ENCODE results near the gene DNAH3. TPM values are rescaled to one million over a fixed set of nuclear protein-coding genes. Genes with fewer than 3 reads are reported as not detected.
"Not testable (repeated sequence)": the region's sequence is repeated elsewhere in the genome, so short reads cannot be mapped to it uniquely, and the experiment has no call there.

DNAH3 gene
- total RNA-seq, 2 experiments from 2014 or later = not detected

DNA sequence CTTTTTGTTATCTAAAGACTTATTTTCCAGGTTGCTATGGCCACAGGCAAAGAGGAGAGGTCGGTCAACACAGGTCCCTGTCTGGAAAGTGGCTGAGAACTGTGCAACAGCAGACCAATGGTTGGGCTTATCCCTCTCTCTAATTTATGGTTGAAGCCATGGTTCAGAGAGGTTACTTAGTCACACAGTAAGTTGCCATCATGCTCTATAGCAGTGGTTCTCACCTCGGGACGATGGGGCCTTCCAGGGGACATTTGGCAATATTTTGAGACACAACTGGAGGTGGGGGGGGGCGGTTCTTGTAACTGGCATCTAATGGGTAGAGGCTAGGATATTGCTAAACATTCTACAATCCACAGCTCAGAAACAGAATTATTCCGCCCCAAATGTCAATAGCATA lies 7.0 kb upstream of the DNAH3 start:
- Mint-ChIP-seq H3K36me3 (ENCODE audit: low read depth) (peaks cover 2% of the 10 kb centered on the region), H3K4me1 (peaks cover 20% of the 10 kb centered on the region), H3K9me3 (ENCODE audit: low read depth) (no peaks in the 10 kb centered on the region), H3K27ac (no peak overlapping the region), H3K4me3 (peak overlapping the region; percentile 88), H3K27me3 (no peaks in the 10 kb centered on the region)
- peak; percentile 13 for DNase-seq
- no peak for ATAC-seq
- intact Hi-C loops (cut with DNase I, micrococcal nuclease) = loop anchor here (1.0 to 10.0 kb wide), 3 partner anchors 121 to 1157 kb away; partner anchors contain the start of gene CRYM (in 1 of the 2)
- POLR2A ChIA-PET = interaction anchor here (0.8 kb wide), 1 partner anchor 394 kb away, joined by 5 read pairs; the partner anchor contains the start of gene ACSM3
- CTCF ChIA-PET = interaction anchor here (0.7 to 1.0 kb wide), 5 partner anchors 11 to 1161 kb away, joined by 3 to 5 read pairs (median 3); no protein-coding TSS in a partner anchor

GRCh38 chr16:21156767-21157467 lies 6.3 kb upstream of the DNAH3 start:
- Mint-ChIP-seq H3K36me3 (ENCODE audit: low read depth) (no peaks in the 10 kb centered on the region), H3K9me3 (ENCODE audit: low read depth) (no peaks in the 10 kb centered on the region), H3K4me3 (no peak overlapping the region), H3K27me3 (no peaks in the 10 kb centered on the region), H3K4me1 (peaks cover 20% of the 10 kb centered on the region), H3K27ac (no peak overlapping the region)
- ATAC-seq = no peak
- ChIA-PET POLR2A (no interaction called here), CTCF (interaction anchor here (0.6 to 1.0 kb wide), 6 partner anchors 11 to 256 kb away, joined by 3 to 5 read pairs (median 3); partner anchors contain the start of gene LYRM1)
- peak; percentile 36 for DNase-seq
- intact Hi-C loops (cut with DNase I, micrococcal nuclease) = loop anchor here (1.0 to 10.0 kb wide), 5 partner anchors 121 to 1158 kb away; partner anchors contain the start of gene CRYM (in 1 of the 2)

DNA sequence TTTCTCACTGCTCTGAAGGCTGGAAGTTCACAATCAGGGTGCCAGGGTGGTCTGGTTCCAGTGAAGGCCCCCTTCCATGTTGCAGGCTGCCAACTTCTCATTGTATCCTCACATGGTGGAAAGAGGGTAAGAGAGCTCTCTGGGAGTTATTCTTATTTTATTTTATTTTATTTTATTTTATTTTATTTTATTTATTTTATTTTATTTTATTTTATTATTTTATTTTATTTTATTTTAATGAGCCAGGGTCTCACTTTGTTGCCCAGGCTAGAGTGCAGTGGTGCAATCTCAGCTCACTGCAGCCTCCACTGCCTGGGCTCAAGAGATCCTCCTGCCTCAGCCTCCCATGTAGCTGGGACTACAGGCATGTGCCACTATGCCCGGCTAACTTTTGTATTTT lies 5.4 kb upstream of the DNAH3 start:
- CTCF ChIA-PET = interaction anchor here (0.5 to 0.9 kb wide), 4 partner anchors 15 to 1337 kb away, joined by 3 read pairs; no protein-coding TSS in a partner anchor
- DNase-seq; H3K9me3 Mint-ChIP-seq (ENCODE audit: low read depth); H3K27ac Mint-ChIP-seq; ATAC-seq; H3K27me3 Mint-ChIP-seq; POLR2A ChIA-PET; H3K36me3 Mint-ChIP-seq (ENCODE audit: low read depth); H3K4me3 Mint-ChIP-seq: not testable (repeated sequence)
- peaks cover 20% of the 10 kb centered on the region for H3K4me1 Mint-ChIP-seq
- intact Hi-C loops (cut with DNase I, micrococcal nuclease) = loop anchor here (1.0 to 10.0 kb wide), 4 partner anchors 144 to 1159 kb away; no protein-coding TSS in a partner anchor

GRCh38 chr16:21153124-21153729 lies 2.6 kb upstream of the DNAH3 start:
- CTCF ChIA-PET = not testable (repeated sequence)

GRCh38 chr16:21152160-21153030 lies 1.7 kb upstream of the DNAH3 start:
- H3K9me3 Mint-ChIP-seq (ENCODE audit: low read depth); POLR2A ChIA-PET; ATAC-seq; DNase-seq; H3K4me1 Mint-ChIP-seq; CTCF ChIA-PET; H3K27ac Mint-ChIP-seq; H3K36me3 Mint-ChIP-seq (ENCODE audit: low read depth); H3K4me3 Mint-ChIP-seq: not testable (repeated sequence)
- intact Hi-C loops (cut with DNase I, micrococcal nuclease) = loop anchor here in 1 of 2 experiments (10.0 kb wide), 1 partner anchor 1162 kb away; no protein-coding TSS in a partner anchor
- peaks cover 12% of the 10 kb centered on the region for H3K27me3 Mint-ChIP-seq

More at GRCh38 chr16:21153124-21153729, 2.6 kb upstream of the DNAH3 start:
- DNase-seq; H3K4me1 Mint-ChIP-seq; H3K4me3 Mint-ChIP-seq; H3K36me3 Mint-ChIP-seq (ENCODE audit: low read depth); H3K27ac Mint-ChIP-seq; H3K9me3 Mint-ChIP-seq (ENCODE audit: low read depth); POLR2A ChIA-PET; ATAC-seq: not testable (repeated sequence)
- intact Hi-C loops (cut with DNase I, micrococcal nuclease) = loop anchor here in 1 of 2 experiments (10.0 kb wide), 1 partner anchor 1162 kb away; no protein-coding TSS in a partner anchor
- H3K27me3 Mint-ChIP-seq = peaks cover 12% of the 10 kb centered on the region

DNA sequence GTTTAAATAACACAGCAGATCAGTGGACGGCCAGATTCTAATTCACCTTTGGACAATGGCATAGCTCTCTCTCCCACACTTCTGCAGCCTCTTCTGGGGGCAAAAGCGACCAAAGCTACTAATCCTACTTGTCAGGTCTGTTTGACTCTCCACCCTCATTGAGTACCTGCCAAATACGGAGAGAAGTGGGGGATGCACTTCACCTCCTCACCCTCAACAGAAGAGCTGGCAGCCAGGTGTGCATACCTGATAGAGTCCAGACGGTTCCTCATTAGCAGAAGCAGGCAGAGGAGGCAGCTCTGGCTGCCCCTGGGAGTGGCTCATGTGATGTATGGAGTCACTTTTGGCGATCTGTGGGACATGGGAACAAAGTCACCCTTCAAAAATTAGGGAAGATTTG lies 4.9 kb downstream of the DNAH3 start:
- Mint-ChIP-seq H3K36me3 (ENCODE audit: low read depth) (no peaks in the 10 kb centered on the region), H3K27ac (no peak overlapping the region), H3K4me1 (no peaks in the 10 kb centered on the region), H3K4me3 (no peak overlapping the region), H3K27me3 (peaks cover 11% of the 10 kb centered on the region), H3K9me3 (ENCODE audit: low read depth) (peaks cover 4% of the 10 kb centered on the region)
- ChIA-PET CTCF (interaction anchor here (0.6 kb wide), 1 partner anchor 1257 kb away, joined by 3 read pairs; no protein-coding TSS in a partner anchor), POLR2A (no interaction called here)
- DNase-seq = no peak
- intact Hi-C loops (cut with DNase I, micrococcal nuclease) = no loop called here
- no peak for ATAC-seq

DNA sequence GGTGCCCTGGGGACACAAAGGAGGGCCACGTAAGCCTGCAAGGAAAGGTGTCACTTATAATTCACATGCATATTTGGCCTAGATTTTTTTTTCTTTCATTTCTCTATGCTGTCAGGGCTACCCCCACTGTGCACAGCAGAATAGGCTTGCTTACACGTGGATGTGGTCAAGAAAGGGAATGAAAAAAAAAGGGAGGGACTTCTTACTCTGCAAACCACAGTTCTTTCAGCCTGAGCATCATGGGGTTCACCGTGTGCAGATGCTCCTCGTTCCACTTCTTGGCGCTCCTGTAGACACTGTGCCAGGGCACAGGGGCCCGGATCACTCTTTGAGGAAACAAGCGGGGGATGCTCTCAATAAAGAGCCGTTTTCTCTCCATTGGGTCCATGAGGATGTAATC lies 16.6 kb downstream of the DNAH3 start:
- Mint-ChIP-seq H3K36me3 (ENCODE audit: low read depth) (no peaks in the 10 kb centered on the region), H3K4me3 (no peak overlapping the region), H3K9me3 (ENCODE audit: low read depth) (no peaks in the 10 kb centered on the region), H3K4me1 (no peaks in the 10 kb centered on the region), H3K27ac (no peak overlapping the region), H3K27me3 (no peaks in the 10 kb centered on the region)
- DNase-seq = no peak
- POLR2A ChIA-PET = no interaction called here
- CTCF ChIA-PET = no interaction called here
- intact Hi-C loops (cut with DNase I, micrococcal nuclease) = no loop called here
- ATAC-seq = no peak

DNA sequence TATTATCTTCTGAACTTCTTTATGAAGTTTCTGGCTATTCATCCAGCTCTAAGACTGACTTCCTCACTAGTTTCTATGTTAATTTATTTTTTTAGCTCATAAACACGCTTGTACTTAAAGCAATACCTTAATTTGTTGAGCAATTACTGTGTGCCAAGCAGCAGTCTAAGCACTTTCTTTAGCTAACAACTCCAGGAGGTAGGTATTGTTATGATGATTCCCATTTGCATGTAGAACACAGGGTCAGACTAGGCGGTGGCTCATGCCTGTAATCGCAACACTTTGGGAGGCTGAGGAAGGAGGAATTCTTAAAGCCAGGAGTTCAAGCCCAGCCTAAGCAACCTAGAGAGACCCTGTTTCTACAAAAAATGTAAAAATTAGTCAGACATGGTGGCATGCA lies 19.8 kb downstream of the DNAH3 start:
- no peaks in the 10 kb centered on the region for H3K27me3 Mint-ChIP-seq
- no peak for ATAC-seq
- DNase-seq = no peak
- POLR2A ChIA-PET = no interaction called here
- intact Hi-C loops (cut with DNase I, micrococcal nuclease) = no loop called here
- no peak overlapping the region for H3K4me3 Mint-ChIP-seq
- no peak overlapping the region for H3K27ac Mint-ChIP-seq
- CTCF ChIA-PET = no interaction called here
- no peaks in the 10 kb centered on the region for H3K36me3 Mint-ChIP-seq (ENCODE audit: low read depth)
- H3K4me1 Mint-ChIP-seq = no peaks in the 10 kb centered on the region
- H3K9me3 Mint-ChIP-seq (ENCODE audit: low read depth) = no peaks in the 10 kb centered on the region

GRCh38 chr16:21128991-21129390 lies 21.7 kb downstream of the DNAH3 start:
- DNase-seq (no peak), ATAC-seq (no peak)
- ChIA-PET POLR2A (no interaction called here), CTCF (no interaction called here)
- Mint-ChIP-seq H3K9me3 (ENCODE audit: low read depth) (no peaks in the 10 kb centered on the region), H3K27me3 (no peaks in the 10 kb centered on the region), H3K4me3 (no peak overlapping the region), H3K27ac (no peak overlapping the region), H3K36me3 (ENCODE audit: low read depth) (peaks cover 9% of the 10 kb centered on the region), H3K4me1 (no peaks in the 10 kb centered on the region)
- intact Hi-C loops (cut with DNase I, micrococcal nuclease) = no loop called here

- ATAC-seq (no peak), DNase-seq (no peak)
- H3K27me3 Mint-ChIP-seq = no peaks in the 10 kb centered on the region
- ChIA-PET POLR2A (no interaction called here), CTCF (no interaction called here)
- no peak overlapping the region for H3K27ac Mint-ChIP-seq
- H3K36me3 Mint-ChIP-seq (ENCODE audit: low read depth) = peaks cover 9% of the 10 kb centered on the region
- H3K4me1 Mint-ChIP-seq = no peaks in the 10 kb centered on the region
- H3K9me3 Mint-ChIP-seq (ENCODE audit: low read depth) = no peaks in the 10 kb centered on the region
- intact Hi-C loops (cut with DNase I, micrococcal nuclease) = no loop called here
- no peak overlapping the region for H3K4me3 Mint-ChIP-seq
Measured at GRCh38 chr16:21126518-21126917, 24.1 kb downstream of the DNAH3 start.

DNA sequence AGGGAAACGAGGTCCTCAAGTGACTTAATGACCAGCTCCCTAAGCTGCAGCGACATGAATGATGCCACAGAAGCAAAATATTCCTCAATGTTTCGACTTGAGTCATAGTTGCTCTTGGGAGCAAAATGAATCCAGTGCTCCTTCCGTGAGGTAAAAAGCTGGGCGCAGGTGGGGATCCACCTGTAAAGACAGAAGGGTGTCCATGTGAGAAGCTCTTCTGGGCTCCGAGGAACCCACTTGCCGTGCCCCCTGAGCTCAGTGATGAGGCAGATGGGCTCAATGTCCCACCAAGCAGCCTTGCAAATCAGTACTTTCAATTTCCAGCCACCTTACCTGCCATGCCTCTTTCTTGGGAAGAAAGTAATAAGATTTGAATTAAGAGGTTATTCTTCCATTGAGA lies 25.5 kb downstream of the DNAH3 start:
- peaks cover 12% of the 10 kb centered on the region for H3K36me3 Mint-ChIP-seq (ENCODE audit: low read depth)
- H3K4me1 Mint-ChIP-seq = no peaks in the 10 kb centered on the region
- no peak for ATAC-seq
- H3K27ac Mint-ChIP-seq = no peak overlapping the region
- intact Hi-C loops (cut with DNase I, micrococcal nuclease) = no loop called here
- CTCF ChIA-PET = no interaction called here
- H3K27me3 Mint-ChIP-seq = no peaks in the 10 kb centered on the region
- H3K4me3 Mint-ChIP-seq = no peak overlapping the region
- POLR2A ChIA-PET = interaction anchor here (0.6 to 0.7 kb wide), 2 partner anchors 15 to 113 kb away, joined by 3 read pairs; no protein-coding TSS in a partner anchor
- DNase-seq = no peak
- H3K9me3 Mint-ChIP-seq (ENCODE audit: low read depth) = no peaks in the 10 kb centered on the region

All from activated CD4-positive, alpha-beta T cell treated with anti-CD3 and anti-CD28 coated beads for 36 hours (primary cell).